ENCODE measurements around the gene ZBTB21. TPM values are rescaled to one million over a fixed set of nuclear protein-coding genes. Genes with fewer than 3 reads are reported as not detected.

Gene ZBTB21
- total RNA-seq, 1 experiment from 2014 or later = 11.4 TPM

GRCh38 chr21:42021371-42022090 lies 11.4 kb upstream of the ZBTB21 start:
- Histone ChIP-seq H3K4me3 (no peak overlapping the region), H3K9me3 (replicated peaks) (no peaks in the 10 kb centered on the region), H3K27me3 (replicated peaks) (no peaks in the 10 kb centered on the region), H3K4me1 (replicated peaks) (peaks cover 18% of the 10 kb centered on the region), H3K27ac (no peak overlapping the region), H3K36me3 (no peaks in the 10 kb centered on the region)
- no peak for DNase-seq (ENCODE audit: low read depth in 1 of 2, low spot score in 2 of 2)

GRCh38 chr21:42019706-42020105 lies 9.5 kb upstream of the ZBTB21 start:
- peaks cover 2% of the 10 kb centered on the region for H3K4me1 ChIP-seq (replicated peaks)
- no peaks in the 10 kb centered on the region for H3K36me3 ChIP-seq
- no peak overlapping the region for H3K4me3 ChIP-seq
- no peak overlapping the region for H3K27ac ChIP-seq
- DNase-seq (ENCODE audit: low read depth in 1 of 2, low spot score in 2 of 2) = no peak
- no peaks in the 10 kb centered on the region for H3K9me3 ChIP-seq (replicated peaks)
- H3K27me3 ChIP-seq (replicated peaks) = no peaks in the 10 kb centered on the region

- no peaks in the 10 kb centered on the region for H3K4me1 ChIP-seq (replicated peaks)
- H3K27me3 ChIP-seq (replicated peaks) = no peaks in the 10 kb centered on the region
- no peak overlapping the region for H3K27ac ChIP-seq
- H3K4me3 ChIP-seq = no peak overlapping the region
- no peaks in the 10 kb centered on the region for H3K9me3 ChIP-seq (replicated peaks)
- DNase-seq (ENCODE audit: low read depth in 1 of 2, low spot score in 2 of 2) = no peak
- no peaks in the 10 kb centered on the region for H3K36me3 ChIP-seq
Observed at GRCh38 chr21:42019101-42019605, 9.0 kb upstream of the ZBTB21 start.

GRCh38 chr21:42017022-42017421 lies 6.9 kb upstream of the ZBTB21 start:
- no peaks in the 10 kb centered on the region for H3K27me3 ChIP-seq (replicated peaks)
- H3K27ac ChIP-seq = no peak overlapping the region
- no peaks in the 10 kb centered on the region for H3K36me3 ChIP-seq
- H3K4me1 ChIP-seq (replicated peaks) = no peaks in the 10 kb centered on the region
- no peaks in the 10 kb centered on the region for H3K9me3 ChIP-seq (replicated peaks)
- H3K4me3 ChIP-seq = no peak overlapping the region
- no peak for DNase-seq (ENCODE audit: low read depth in 1 of 2, low spot score in 2 of 2)

GRCh38 chr21:42016364-42016985 lies 6.3 kb upstream of the ZBTB21 start:
- Histone ChIP-seq H3K4me3 (no peak overlapping the region), H3K27ac (no peak overlapping the region), H3K27me3 (replicated peaks) (no peaks in the 10 kb centered on the region), H3K9me3 (replicated peaks) (no peaks in the 10 kb centered on the region), H3K36me3 (no peaks in the 10 kb centered on the region), H3K4me1 (replicated peaks) (no peaks in the 10 kb centered on the region; the same call in 1 of the 2 replicates)
- no peak for DNase-seq (ENCODE audit: low read depth in 1 of 2, low spot score in 2 of 2)

- Histone ChIP-seq H3K27ac (no peak overlapping the region), H3K9me3 (replicated peaks) (no peaks in the 10 kb centered on the region), H3K36me3 (peaks cover 12% of the 10 kb centered on the region), H3K4me1 (replicated peaks) (peaks cover 6% of the 10 kb centered on the region), H3K4me3 (no peak overlapping the region), H3K27me3 (replicated peaks) (no peaks in the 10 kb centered on the region)
- no peak for DNase-seq (ENCODE audit: low read depth in 1 of 2, low spot score in 2 of 2)
Observed at GRCh38 chr21:42013931-42014330, 3.8 kb upstream of the ZBTB21 start.

GRCh38 chr21:42013376-42013775 lies 3.2 kb upstream of the ZBTB21 start:
- Histone ChIP-seq H3K36me3 (peaks cover 12% of the 10 kb centered on the region), H3K27me3 (replicated peaks) (no peaks in the 10 kb centered on the region), H3K27ac (no peak overlapping the region), H3K9me3 (replicated peaks) (no peaks in the 10 kb centered on the region), H3K4me1 (replicated peaks) (peaks cover 11% of the 10 kb centered on the region), H3K4me3 (no peak overlapping the region)
- DNase-seq (ENCODE audit: low read depth in 1 of 2, low spot score in 2 of 2) = no peak

- H3K4me1 ChIP-seq (replicated peaks) = peaks cover 11% of the 10 kb centered on the region
- no peaks in the 10 kb centered on the region for H3K9me3 ChIP-seq (replicated peaks)
- no peak for DNase-seq (ENCODE audit: low read depth in 1 of 2, low spot score in 2 of 2)
- H3K27ac ChIP-seq = no peak overlapping the region
- peaks cover 14% of the 10 kb centered on the region for H3K36me3 ChIP-seq
- no peaks in the 10 kb centered on the region for H3K27me3 ChIP-seq (replicated peaks)
- no peak overlapping the region for H3K4me3 ChIP-seq
Observed at GRCh38 chr21:42012763-42013329, 2.7 kb upstream of the ZBTB21 start.

- H3K9me3 ChIP-seq (replicated peaks) = no peaks in the 10 kb centered on the region
- DNase-seq (ENCODE audit: low read depth in 1 of 2, low spot score in 2 of 2) = no peak
- no peak overlapping the region for H3K4me3 ChIP-seq
Observed at GRCh38 chr21:42012344-42012743, 2.2 kb upstream of the ZBTB21 start.

GRCh38 chr21:42010507-42011495 lies 641 bp upstream of the ZBTB21 start:
- H3K27ac ChIP-seq = peak overlapping the region; percentile 98
- H3K36me3 ChIP-seq = peaks cover 29% of the 10 kb centered on the region
- DNase-seq (ENCODE audit: low read depth in 1 of 2, low spot score in 2 of 2) = peak in 1 of 2 experiments; percentile 90
- peaks cover 11% of the 10 kb centered on the region for H3K4me1 ChIP-seq (replicated peaks)
- H3K4me3 ChIP-seq = peak overlapping the region; percentile 86
- no peaks in the 10 kb centered on the region for H3K27me3 ChIP-seq (replicated peaks)
- H3K9me3 ChIP-seq (replicated peaks) = no peaks in the 10 kb centered on the region

More at GRCh38 chr21:42012344-42012743, 2.2 kb upstream of the ZBTB21 start:
- Histone ChIP-seq H3K27me3 (replicated peaks) (no peaks in the 10 kb centered on the region), H3K27ac (no peak overlapping the region), H3K4me1 (replicated peaks) (peaks cover 11% of the 10 kb centered on the region), H3K36me3 (peaks cover 19% of the 10 kb centered on the region)

GRCh38 chr21:42009018-42009830 lies 936 bp downstream of the ZBTB21 start:
- no peaks in the 10 kb centered on the region for H3K9me3 ChIP-seq (replicated peaks)
- peak; percentile 76 to 77 for DNase-seq (ENCODE audit: low read depth in 1 of 2, low spot score in 2 of 2)
- peaks cover 11% of the 10 kb centered on the region for H3K4me1 ChIP-seq (replicated peaks)

GRCh38 chr21:42007356-42007940 lies 2.7 kb downstream of the ZBTB21 start:
- H3K4me1 ChIP-seq (replicated peaks) = peaks cover 18% of the 10 kb centered on the region
- no peak for DNase-seq (ENCODE audit: low read depth in 1 of 2, low spot score in 2 of 2)
- H3K27me3 ChIP-seq (replicated peaks) = no peaks in the 10 kb centered on the region
- H3K4me3 ChIP-seq = no peak overlapping the region
- H3K27ac ChIP-seq = no peak overlapping the region
- H3K9me3 ChIP-seq (replicated peaks) = no peaks in the 10 kb centered on the region
- peaks cover 38% of the 10 kb centered on the region for H3K36me3 ChIP-seq

More at GRCh38 chr21:42009018-42009830, 936 bp downstream of the ZBTB21 start:
- Histone ChIP-seq H3K36me3 (peaks cover 38% of the 10 kb centered on the region), H3K4me3 (peak overlapping the region; percentile 86), H3K27ac (peak overlapping the region; percentile 98), H3K27me3 (replicated peaks) (no peaks in the 10 kb centered on the region)

Measured in SJSA1 (cell line).